HG02973 (cell line): ENCODE measurements around the gene OR2F2.

ENCODE experiments used
- ATAC-seq: cut with Tn5 transposase; IDR thresholded peaks from one replicate; pipeline ENCODE4 v1.9.1; 2021; ENCODE audit warnings: moderate library complexity; ENCODE audit not compliant: unreplicated experiment

The OR2F2 gene

DNA sequence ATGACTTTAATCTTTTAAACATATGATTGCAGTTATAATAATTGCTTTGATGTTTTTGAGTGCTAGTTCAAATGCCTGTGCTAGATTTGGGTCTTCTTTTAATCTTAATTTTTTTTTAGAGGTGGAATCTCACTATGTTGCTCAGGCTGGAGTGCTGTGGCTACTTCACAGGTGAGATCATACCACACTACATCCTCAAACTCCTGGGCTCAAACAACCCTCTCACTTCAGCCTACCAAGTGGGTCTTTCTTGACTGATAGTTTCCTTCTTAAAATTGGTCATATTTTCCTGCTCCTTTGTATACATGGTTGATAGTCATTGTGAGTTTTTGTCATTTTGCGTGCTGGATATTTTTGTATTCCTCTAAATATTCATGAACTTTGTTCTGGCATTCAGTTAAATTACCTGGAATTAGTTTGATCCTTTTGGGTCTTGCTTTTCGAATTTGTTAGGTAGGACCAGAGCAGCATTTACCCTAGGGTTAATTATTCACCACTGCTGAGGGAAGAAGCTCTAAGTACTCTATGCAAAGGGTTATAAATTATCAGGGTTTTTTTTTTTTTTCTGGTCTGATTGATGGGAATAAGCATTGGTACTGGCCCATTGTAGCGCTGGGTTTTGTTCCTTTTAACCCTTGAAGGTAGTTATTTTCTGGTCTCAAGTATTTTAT, 21.0 kb upstream of the OR2F2 start:
- ATAC-seq: no peak

GRCh38 chr7:143914938-143915652, 19.9 kb upstream of the OR2F2 start:
- no peak for ATAC-seq

GRCh38 chr7:143924851-143925250, 10.2 kb upstream of the OR2F2 start:
- no peak for ATAC-seq

DNA sequence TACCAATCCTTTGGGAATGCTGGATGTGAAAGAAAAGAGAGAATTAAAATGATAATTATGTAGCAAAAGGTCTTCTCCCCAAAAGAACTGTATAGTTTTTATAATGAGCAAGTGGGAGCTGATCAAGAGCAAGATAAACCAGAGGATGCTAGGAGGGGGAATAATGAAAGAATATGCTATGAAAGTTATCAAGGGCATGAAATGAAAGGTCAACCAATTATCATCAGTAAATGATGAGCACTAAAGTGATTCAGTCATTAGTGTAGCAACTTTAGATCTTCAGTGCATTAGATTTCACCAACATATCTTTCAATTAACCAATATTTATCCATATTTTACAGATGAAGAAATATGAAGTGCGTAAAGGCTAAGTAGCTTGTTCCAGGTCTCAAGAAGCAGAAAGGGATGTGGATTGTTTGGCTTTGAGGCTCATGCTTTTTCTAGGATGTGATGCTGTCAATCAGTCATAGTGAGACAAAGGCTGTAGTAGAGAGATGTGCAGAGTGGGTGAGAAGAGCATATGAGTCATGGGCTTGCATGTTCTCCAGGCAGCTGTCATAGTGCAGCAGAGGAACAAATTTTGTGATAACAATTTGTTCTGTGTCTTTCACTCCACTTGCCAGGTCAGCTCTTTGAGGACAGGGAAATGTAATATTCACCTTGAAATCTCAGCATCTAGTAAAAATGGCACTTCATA, 5.7 kb upstream of the OR2F2 start:
- ATAC-seq: peak; percentile 78

- ATAC-seq: no peak
Observed at GRCh38 chr7:143931739-143932138, 3.3 kb upstream of the OR2F2 start.

- ATAC-seq: no peak
Observed at GRCh38 chr7:143936087-143937009, 1.3 kb downstream of the OR2F2 start.

GRCh38 chr7:143938379-143939243, 3.6 kb downstream of the OR2F2 start:
- no peak for ATAC-seq

- ATAC-seq: no peak
Observed at GRCh38 chr7:143945423-143945822, 10.4 kb downstream of the OR2F2 start.

GRCh38 chr7:143947111-143947510, 12.1 kb downstream of the OR2F2 start:
- ATAC-seq: no peak

- no peak for ATAC-seq
Observed at GRCh38 chr7:143948733-143949132, 13.7 kb downstream of the OR2F2 start.

DNA sequence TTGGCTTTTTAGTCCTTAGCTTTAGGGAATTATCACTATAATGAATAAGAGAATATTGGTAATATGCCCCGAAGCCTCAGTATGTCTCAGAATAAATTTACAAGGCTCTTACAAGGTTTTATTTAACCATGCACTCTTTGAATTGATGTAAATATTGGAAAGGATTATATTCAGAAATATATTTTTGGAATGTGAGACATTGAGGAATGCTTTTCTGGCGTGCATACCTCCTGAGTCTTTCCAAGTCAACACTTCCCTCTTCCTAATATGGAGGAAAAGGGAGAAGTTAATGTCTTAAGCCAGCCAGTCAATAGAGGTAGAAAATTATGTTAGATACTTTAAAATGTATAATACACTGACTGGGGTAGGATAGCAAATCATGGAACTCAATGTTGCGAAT, 18.4 kb downstream of the OR2F2 start:
- ATAC-seq: no peak

GRCh38 chr7:143954135-143954534, 19.1 kb downstream of the OR2F2 start:
- ATAC-seq: no peak

GRCh38 chr7:143954544-143954943, 19.5 kb downstream of the OR2F2 start, which contains the start of gene OR2F1:
OR2F1 (plus strand) TSS chr7:143954844; CDS start chr7:143959971, 5,127 bp downstream.
- no peak for ATAC-seq

- ATAC-seq: no peak
Observed at GRCh38 chr7:143958781-143959180, 23.7 kb downstream of the OR2F2 start.

GRCh38 chr7:143960813-143961610, 26.0 kb downstream of the OR2F2 start:
- ATAC-seq: no peak

GRCh38 chr7:143965280-143965679, 30.2 kb downstream of the OR2F2 start:
- no peak for ATAC-seq

- no peak for ATAC-seq
Observed at GRCh38 chr7:143967398-143967797, 32.4 kb downstream of the OR2F2 start.

DNA sequence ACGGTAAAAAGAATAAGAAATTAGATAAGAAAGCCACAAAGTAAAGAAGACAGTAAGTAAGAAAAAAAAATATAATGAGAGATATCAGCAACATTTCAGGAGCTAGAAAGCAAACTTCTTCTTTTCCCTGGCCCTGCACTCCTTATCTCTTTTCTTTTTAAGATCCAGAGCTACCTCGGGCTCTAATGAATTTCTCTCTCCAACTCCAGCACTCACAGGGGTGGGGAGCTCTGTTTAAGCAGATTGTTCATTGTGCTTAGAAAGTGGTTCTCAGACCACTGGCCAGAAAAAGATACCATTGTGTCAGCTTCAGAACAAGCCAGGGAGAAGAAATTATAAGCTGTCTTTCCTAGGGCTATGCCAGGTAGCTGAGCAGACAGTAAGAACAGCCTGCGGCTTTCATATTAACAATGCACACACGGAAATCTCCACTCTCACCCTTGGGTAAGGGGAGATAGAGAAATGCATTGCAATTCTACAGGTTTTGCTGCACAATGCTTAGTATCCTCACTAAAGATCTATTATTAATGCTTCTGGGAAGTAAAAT, 38.9 kb downstream of the OR2F2 start:
- no peak for ATAC-seq

DNA sequence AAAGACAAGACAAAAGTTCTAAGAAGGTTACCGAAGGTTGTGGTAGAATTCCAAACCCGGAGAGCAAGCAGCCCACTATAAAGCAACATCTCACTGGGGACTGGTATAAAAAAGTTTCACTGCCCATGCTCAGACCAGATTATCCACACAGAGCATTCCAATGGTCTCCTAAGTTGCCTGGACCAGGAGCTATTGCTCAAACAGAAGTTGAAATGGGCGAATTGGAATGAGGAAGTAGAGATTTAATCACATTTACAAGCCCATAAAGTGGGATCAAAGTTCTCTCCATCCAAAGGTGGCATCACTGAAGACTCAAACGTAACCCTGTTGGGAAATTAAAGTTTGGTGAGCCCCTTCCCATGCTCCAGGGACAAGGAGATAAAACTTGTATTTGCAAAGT, 39.4 kb downstream of the OR2F2 start:
- no peak for ATAC-seq
